ENCODE measurements around the gene TOGARAM2.

TOGARAM2 gene

GRCh38 chr2:29065068-29065811 lies 84.1 kb downstream of the TOGARAM2 start:
- Mint-ChIP-seq H3K27me3 (ENCODE audit: low read depth) (no peaks in the 10 kb centered on the region), H3K4me1 (ENCODE audit: low read depth) (no peaks in the 10 kb centered on the region), H3K4me3 (no peak overlapping the region), H3K27ac (no peak overlapping the region), H3K9me3 (no peaks in the 10 kb centered on the region), H3K36me3 (ENCODE audit: low read depth) (no peaks in the 10 kb centered on the region)
- no peak for DNase-seq (ENCODE audit: low spot score)

GRCh38 chr2:29066271-29066860 lies 85.3 kb downstream of the TOGARAM2 start:
- Mint-ChIP-seq H3K9me3 (no peaks in the 10 kb centered on the region), H3K4me3 (no peak overlapping the region), H3K27me3 (ENCODE audit: low read depth) (no peaks in the 10 kb centered on the region), H3K36me3 (ENCODE audit: low read depth) (no peaks in the 10 kb centered on the region), H3K4me1 (ENCODE audit: low read depth) (no peaks in the 10 kb centered on the region), H3K27ac (no peak overlapping the region)
- no peak for DNase-seq (ENCODE audit: low spot score)

GRCh38 chr2:29066997-29067605 lies 86.0 kb downstream of the TOGARAM2 start:
- no peaks in the 10 kb centered on the region for H3K27me3 Mint-ChIP-seq (ENCODE audit: low read depth)
- H3K4me1 Mint-ChIP-seq (ENCODE audit: low read depth) = no peaks in the 10 kb centered on the region
- H3K36me3 Mint-ChIP-seq (ENCODE audit: low read depth) = no peaks in the 10 kb centered on the region
- no peaks in the 10 kb centered on the region for H3K9me3 Mint-ChIP-seq
- no peak overlapping the region for H3K27ac Mint-ChIP-seq
- DNase-seq (ENCODE audit: low spot score) = no peak
- no peak overlapping the region for H3K4me3 Mint-ChIP-seq

GRCh38 chr2:29068513-29068912 lies 87.4 kb downstream of the TOGARAM2 start:
- Mint-ChIP-seq H3K36me3 (ENCODE audit: low read depth) (no peaks in the 10 kb centered on the region), H3K4me1 (ENCODE audit: low read depth) (no peaks in the 10 kb centered on the region)

GRCh38 chr2:29070526-29070925 lies 89.4 kb downstream of the TOGARAM2 start:
- Mint-ChIP-seq H3K36me3 (ENCODE audit: low read depth) (no peaks in the 10 kb centered on the region), H3K4me3 (no peak overlapping the region), H3K27ac (no peak overlapping the region), H3K27me3 (ENCODE audit: low read depth) (no peaks in the 10 kb centered on the region), H3K9me3 (no peaks in the 10 kb centered on the region), H3K4me1 (ENCODE audit: low read depth) (no peaks in the 10 kb centered on the region)
- no peak for DNase-seq (ENCODE audit: low spot score)

More at GRCh38 chr2:29068513-29068912, 87.4 kb downstream of the TOGARAM2 start:
- DNase-seq (ENCODE audit: low spot score) = no peak
- Mint-ChIP-seq H3K9me3 (no peaks in the 10 kb centered on the region), H3K27ac (no peak overlapping the region), H3K27me3 (ENCODE audit: low read depth) (no peaks in the 10 kb centered on the region), H3K4me3 (no peak overlapping the region)

GRCh38 chr2:29071032-29071975 lies 90.2 kb downstream of the TOGARAM2 start:
- Mint-ChIP-seq H3K36me3 (ENCODE audit: low read depth) (no peaks in the 10 kb centered on the region), H3K9me3 (no peaks in the 10 kb centered on the region), H3K4me3 (no peak overlapping the region), H3K27ac (no peak overlapping the region), H3K4me1 (ENCODE audit: low read depth) (no peaks in the 10 kb centered on the region), H3K27me3 (ENCODE audit: low read depth) (no peaks in the 10 kb centered on the region)
- no peak for DNase-seq (ENCODE audit: low spot score)

GRCh38 chr2:29072251-29072650 lies 91.2 kb downstream of the TOGARAM2 start:
- Mint-ChIP-seq H3K4me3 (no peak overlapping the region), H3K27ac (no peak overlapping the region), H3K27me3 (ENCODE audit: low read depth) (no peaks in the 10 kb centered on the region), H3K9me3 (no peaks in the 10 kb centered on the region), H3K36me3 (ENCODE audit: low read depth) (no peaks in the 10 kb centered on the region), H3K4me1 (ENCODE audit: low read depth) (no peaks in the 10 kb centered on the region)
- no peak for DNase-seq (ENCODE audit: low spot score)

GRCh38 chr2:29072971-29073725 lies 92.0 kb downstream of the TOGARAM2 start:
- Mint-ChIP-seq H3K27ac (no peak overlapping the region), H3K4me1 (ENCODE audit: low read depth) (no peaks in the 10 kb centered on the region), H3K9me3 (no peaks in the 10 kb centered on the region), H3K4me3 (no peak overlapping the region), H3K27me3 (ENCODE audit: low read depth) (no peaks in the 10 kb centered on the region), H3K36me3 (ENCODE audit: low read depth) (no peaks in the 10 kb centered on the region)
- no peak for DNase-seq (ENCODE audit: low spot score)

GRCh38 chr2:29073933-29074332 lies 92.8 kb downstream of the TOGARAM2 start:
- Mint-ChIP-seq H3K4me1 (ENCODE audit: low read depth) (no peaks in the 10 kb centered on the region), H3K27ac (no peak overlapping the region), H3K36me3 (ENCODE audit: low read depth) (no peaks in the 10 kb centered on the region), H3K27me3 (ENCODE audit: low read depth) (no peaks in the 10 kb centered on the region), H3K9me3 (peaks cover under 1% of the 10 kb centered on the region), H3K4me3 (no peak overlapping the region)
- no peak for DNase-seq (ENCODE audit: low spot score)

- DNase-seq (ENCODE audit: low spot score) = no peak
- no peak within 1 kb of the TSS for H3K4me3 Mint-ChIP-seq
- peaks cover 4% of the 10 kb centered on the region for H3K9me3 Mint-ChIP-seq
- H3K27ac Mint-ChIP-seq = no peak within 1 kb of the TSS
- no peaks in the 10 kb centered on the region for H3K4me1 Mint-ChIP-seq (ENCODE audit: low read depth)
- H3K36me3 Mint-ChIP-seq (ENCODE audit: low read depth) = no peaks in the 10 kb centered on the region
- H3K27me3 Mint-ChIP-seq (ENCODE audit: low read depth) = no peaks in the 10 kb centered on the region
These were observed 93.3 kb downstream of the TOGARAM2 start, which contains the start of gene PCARE for GRCh38 chr2:29074411-29074810. Gene PCARE, minus strand, starts transcription at chr2:29074523. Its CDS starts 262 bp downstream, at chr2:29074261.

GRCh38 chr2:29075894-29076705 lies 95.0 kb downstream of the TOGARAM2 start:
- no peak for DNase-seq (ENCODE audit: low spot score)
- Mint-ChIP-seq H3K36me3 (ENCODE audit: low read depth) (no peaks in the 10 kb centered on the region), H3K27ac (no peak overlapping the region), H3K4me3 (no peak overlapping the region), H3K27me3 (ENCODE audit: low read depth) (no peaks in the 10 kb centered on the region), H3K4me1 (ENCODE audit: low read depth) (no peaks in the 10 kb centered on the region), H3K9me3 (peaks cover 4% of the 10 kb centered on the region)

- DNase-seq (ENCODE audit: low spot score) = no peak
- H3K36me3 Mint-ChIP-seq (ENCODE audit: low read depth) = no peaks in the 10 kb centered on the region
- H3K4me3 Mint-ChIP-seq = no peak overlapping the region
- no peaks in the 10 kb centered on the region for H3K27me3 Mint-ChIP-seq (ENCODE audit: low read depth)
- peaks cover 4% of the 10 kb centered on the region for H3K9me3 Mint-ChIP-seq
- no peaks in the 10 kb centered on the region for H3K4me1 Mint-ChIP-seq (ENCODE audit: low read depth)
- H3K27ac Mint-ChIP-seq = no peak overlapping the region
These were observed 98.8 kb downstream of the TOGARAM2 start for GRCh38 chr2:29079887-29080286.

All from T-helper 2 cell treated with Interferon-gamma antibody and Interleukin-4, amounts not matched to agents 5 μg/mL and 100 μg/mL, for 36 hours (primary cell).